ENCODE measurements around the gene PAN2. TPM values are rescaled to one million over a fixed set of nuclear protein-coding genes. Genes with fewer than 3 reads are reported as not detected.
"Not testable (repeated sequence)": the region's sequence is repeated elsewhere in the genome, so short reads cannot be mapped to it uniquely, and the experiment has no call there.

The PAN2 gene
- total RNA-seq, 1 donor from 2014 or later: 20.5 TPM

DNA sequence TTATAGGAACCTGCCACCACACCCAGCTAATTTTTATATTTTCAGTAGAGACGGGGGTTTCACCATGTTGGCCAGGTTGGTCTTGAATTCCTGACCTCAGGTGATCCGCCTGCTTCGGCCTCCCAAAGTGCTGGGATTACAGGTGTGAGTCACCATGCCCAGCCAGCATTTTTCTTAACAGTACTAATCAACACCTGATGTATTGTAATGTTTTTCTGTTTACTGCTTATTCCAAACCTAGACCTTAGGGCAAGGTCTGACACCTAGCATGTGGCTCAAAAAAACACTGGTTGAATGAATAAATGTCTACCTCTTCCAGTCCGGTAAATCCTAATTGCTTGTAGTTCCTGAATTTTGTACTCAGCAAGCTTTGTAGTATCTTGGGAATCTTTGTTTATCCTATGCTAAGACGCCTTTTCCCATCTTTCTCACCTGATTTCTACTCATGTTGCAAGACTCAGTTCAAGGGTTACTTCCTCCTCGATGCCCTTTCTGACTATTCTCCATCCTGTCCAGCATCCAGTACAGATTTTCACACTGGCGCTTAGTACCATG is 2.8 kb downstream of the PAN2 start:
- H3K27me3 ChIP-seq (ENCODE audit: control insufficient read depth, insufficient read depth, low read length): no peaks in the 10 kb centered on the region
- H3K36me3 ChIP-seq (ENCODE audit: control insufficient read depth, insufficient read depth, low read length): peaks cover 11% of the 10 kb centered on the region
- peak; percentile 53 for DNase-seq (ENCODE audit: low read depth)
- TF ChIP-seq, protein P1, sequence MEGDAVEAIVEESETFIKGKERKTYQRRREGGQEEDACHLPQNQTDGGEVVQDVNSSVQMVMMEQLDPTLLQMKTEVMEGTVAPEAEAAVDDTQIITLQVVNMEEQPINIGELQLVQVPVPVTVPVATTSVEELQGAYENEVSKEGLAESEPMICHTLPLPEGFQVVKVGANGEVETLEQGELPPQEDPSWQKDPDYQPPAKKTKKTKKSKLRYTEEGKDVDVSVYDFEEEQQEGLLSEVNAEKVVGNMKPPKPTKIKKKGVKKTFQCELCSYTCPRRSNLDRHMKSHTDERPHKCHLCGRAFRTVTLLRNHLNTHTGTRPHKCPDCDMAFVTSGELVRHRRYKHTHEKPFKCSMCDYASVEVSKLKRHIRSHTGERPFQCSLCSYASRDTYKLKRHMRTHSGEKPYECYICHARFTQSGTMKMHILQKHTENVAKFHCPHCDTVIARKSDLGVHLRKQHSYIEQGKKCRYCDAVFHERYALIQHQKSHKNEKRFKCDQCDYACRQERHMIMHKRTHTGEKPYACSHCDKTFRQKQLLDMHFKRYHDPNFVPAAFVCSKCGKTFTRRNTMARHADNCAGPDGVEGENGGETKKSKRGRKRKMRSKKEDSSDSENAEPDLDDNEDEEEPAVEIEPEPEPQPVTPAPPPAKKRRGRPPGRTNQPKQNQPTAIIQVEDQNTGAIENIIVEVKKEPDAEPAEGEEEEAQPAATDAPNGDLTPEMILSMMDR (IDR thresholded peaks at IDR 0.05; ENCODE audit: insufficient read depth, low read length, severe bottlenecking): no peak
- no peak overlapping the region for H3K4me3 ChIP-seq (ENCODE audit: low read depth, low read length)
- FAIRE-seq: no peak

DNA sequence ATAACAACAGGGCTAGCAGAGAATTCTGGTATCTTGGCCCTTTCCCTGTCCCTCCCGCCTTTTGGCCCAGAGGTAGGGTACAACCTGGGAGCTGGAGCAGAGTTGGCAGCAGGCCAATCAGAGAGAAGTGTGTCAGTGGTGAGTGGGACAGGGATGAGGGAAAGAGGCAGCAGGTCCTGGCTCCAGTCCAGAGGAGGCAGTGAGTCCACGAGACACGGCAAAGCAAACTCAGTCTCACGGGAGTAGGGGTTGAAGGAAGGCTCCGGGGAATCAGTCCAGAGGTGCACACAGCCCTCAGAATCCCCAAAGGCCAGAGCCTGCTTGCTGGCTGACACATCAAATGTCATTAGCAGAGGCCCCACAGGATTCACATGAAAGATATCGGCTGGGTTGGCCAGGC is 7.3 kb downstream of the PAN2 start:
- no peaks in the 10 kb centered on the region for H3K27me3 ChIP-seq (ENCODE audit: control insufficient read depth, insufficient read depth, low read length)
- H3K36me3 ChIP-seq (ENCODE audit: control insufficient read depth, insufficient read depth, low read length): peaks cover 24% of the 10 kb centered on the region
- DNase-seq (ENCODE audit: low read depth) (no peak), FAIRE-seq (no peak)
- TF ChIP-seq, protein P1 (IDR thresholded peaks at IDR 0.05; ENCODE audit: insufficient read depth, low read length, severe bottlenecking): no peak
- H3K4me3 ChIP-seq (ENCODE audit: low read depth, low read length): no peak overlapping the region

DNA sequence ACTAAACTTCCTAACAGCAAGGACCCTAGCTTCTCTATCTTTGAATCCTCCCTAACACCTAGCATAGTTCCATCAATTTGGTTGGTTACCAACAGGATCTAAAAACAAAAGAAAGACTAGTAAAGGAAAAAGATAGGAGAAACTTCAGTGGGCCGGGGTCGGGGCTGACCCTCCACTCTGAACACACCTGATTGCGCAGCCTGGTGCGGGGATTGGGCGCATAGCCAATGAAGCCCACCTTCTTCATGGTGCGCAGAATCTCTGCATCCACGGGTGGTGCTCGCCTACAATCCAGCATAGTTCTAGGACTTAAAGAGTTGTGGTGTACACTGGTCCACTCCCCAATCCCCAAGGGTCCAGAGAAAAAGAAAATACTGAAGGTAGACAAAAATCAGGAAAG is 7.7 kb downstream of the PAN2 start:
- H3K27me3 ChIP-seq (ENCODE audit: control insufficient read depth, insufficient read depth, low read length): no peaks in the 10 kb centered on the region
- FAIRE-seq (no peak), DNase-seq (ENCODE audit: low read depth) (no peak)
- TF ChIP-seq, protein P1 (IDR thresholded peaks at IDR 0.05; ENCODE audit: insufficient read depth, low read length, severe bottlenecking): no peak
- peaks cover 24% of the 10 kb centered on the region for H3K36me3 ChIP-seq (ENCODE audit: control insufficient read depth, insufficient read depth, low read length)
- no peak overlapping the region for H3K4me3 ChIP-seq (ENCODE audit: low read depth, low read length)

DNA sequence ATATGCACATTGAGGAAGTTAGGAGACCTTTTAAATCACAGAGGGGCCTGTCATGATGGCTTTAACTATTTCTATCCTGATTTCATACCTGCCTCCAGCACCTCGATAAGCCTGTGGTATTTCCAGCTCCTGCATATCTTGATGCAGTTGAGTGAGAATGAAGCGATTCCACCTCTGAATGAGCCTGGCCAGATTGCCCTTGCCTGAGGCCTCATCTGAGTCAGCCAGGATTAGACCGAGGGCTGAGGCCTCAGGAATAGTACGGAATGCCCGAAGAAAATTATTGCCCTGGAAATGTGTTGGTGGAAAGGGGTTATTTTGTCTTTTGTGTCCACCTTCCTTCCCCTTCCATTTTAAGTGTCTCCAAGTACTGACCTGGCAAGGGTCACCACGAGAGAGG is 9.6 kb downstream of the PAN2 start:
- DNase-seq (ENCODE audit: low read depth) (no peak), FAIRE-seq (no peak)
- Histone ChIP-seq H3K4me3 (ENCODE audit: low read depth, low read length) (no peak overlapping the region), H3K27me3 (ENCODE audit: control insufficient read depth, insufficient read depth, low read length) (no peaks in the 10 kb centered on the region), H3K36me3 (ENCODE audit: control insufficient read depth, insufficient read depth, low read length) (peaks cover 30% of the 10 kb centered on the region)
- TF ChIP-seq, protein P1 (IDR thresholded peaks at IDR 0.05; ENCODE audit: insufficient read depth, low read length, severe bottlenecking): no peak

DNA sequence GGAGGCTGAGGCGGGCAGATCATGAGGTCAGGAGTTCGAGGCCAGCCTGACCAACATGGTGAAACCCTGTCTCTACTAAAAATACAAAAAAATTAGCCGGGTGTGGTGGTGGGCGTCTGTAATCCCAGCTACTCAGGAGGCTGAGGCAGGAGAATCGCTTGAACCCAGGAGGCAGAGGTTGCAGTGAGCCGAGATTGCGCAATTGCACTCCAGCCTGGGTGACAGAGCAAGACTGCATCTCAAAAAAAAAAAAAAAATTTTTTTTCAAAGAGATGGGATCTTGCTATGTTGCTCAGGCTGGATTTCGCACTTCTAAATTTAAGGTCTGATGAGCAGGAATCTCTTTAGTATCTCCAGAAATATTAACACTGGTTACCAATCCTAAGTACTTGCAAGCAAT is 12.2 kb downstream of the PAN2 start:
- peaks cover 20% of the 10 kb centered on the region for H3K36me3 ChIP-seq (ENCODE audit: control insufficient read depth, insufficient read depth, low read length)
- not testable (repeated sequence) for H3K27me3 ChIP-seq (ENCODE audit: control insufficient read depth, insufficient read depth, low read length); FAIRE-seq; H3K4me3 ChIP-seq (ENCODE audit: low read depth, low read length); DNase-seq (ENCODE audit: low read depth)

DNA sequence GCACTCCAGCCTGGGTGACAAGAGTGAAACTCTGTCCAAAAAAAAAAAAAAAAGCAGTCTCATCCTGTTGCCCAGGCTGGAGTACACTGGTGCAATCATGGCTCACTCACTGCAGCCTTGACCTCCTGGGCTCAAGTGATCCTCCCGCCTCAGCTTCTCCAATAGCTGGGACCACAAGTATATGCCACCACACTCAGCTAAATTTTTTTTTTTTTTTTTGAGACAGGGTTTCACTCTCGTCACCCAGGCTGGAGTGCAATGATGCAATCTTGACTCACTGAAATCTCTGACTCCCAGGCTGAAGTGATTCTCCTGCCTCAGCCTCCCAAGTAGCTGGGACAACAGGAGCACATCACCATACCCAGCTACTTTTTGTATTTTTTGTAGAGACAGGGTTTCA is 12.8 kb downstream of the PAN2 start:
- peaks cover 19% of the 10 kb centered on the region for H3K36me3 ChIP-seq (ENCODE audit: control insufficient read depth, insufficient read depth, low read length)
- H3K27me3 ChIP-seq (ENCODE audit: control insufficient read depth, insufficient read depth, low read length): no peaks in the 10 kb centered on the region
- no peak overlapping the region for H3K4me3 ChIP-seq (ENCODE audit: low read depth, low read length)
- peak; percentile 56 for DNase-seq (ENCODE audit: low read depth)
- TF ChIP-seq, protein P1 (IDR thresholded peaks at IDR 0.05; ENCODE audit: insufficient read depth, low read length, severe bottlenecking): no peak
- no peak for FAIRE-seq

Data from bronchial epithelial cell (primary cell).